ENCODE data around the gene FARSB. TPM values are rescaled to one million over a fixed set of nuclear protein-coding genes. Genes with fewer than 3 reads are reported as not detected.

Gene FARSB
- total RNA-seq, 1 experiment from 2014 or later, result 72.1 TPM

- no peak for DNase-seq (ENCODE audit: low spot score)
- Histone ChIP-seq H3K27me3 (replicated peaks; ENCODE audit: insufficient read depth, low read depth, low read length, poor library complexity) (no peaks in the 10 kb centered on the region), H3K9me3 (ENCODE audit: low read depth, low read length, poor library complexity, severe bottlenecking) (no peaks in the 10 kb centered on the region), H3K4me3 (ENCODE audit: low read depth, low read length, poor library complexity, severe bottlenecking) (no peak overlapping the region), H3K36me3 (ENCODE audit: insufficient read depth, low read length, poor library complexity, severe bottlenecking) (no peaks in the 10 kb centered on the region), H3K27ac (ENCODE audit: low read depth, low read length, poor library complexity, severe bottlenecking) (no peak overlapping the region), H3K4me1 (ENCODE audit: insufficient read depth, low read length, poor library complexity, severe bottlenecking) (no peaks in the 10 kb centered on the region)
- POLR2A ChIA-PET (ENCODE audit: low non-redundant PET), result no interaction called here
- intact Hi-C loops (cut with micrococcal nuclease; ENCODE audit: unreplicated experiment), result no loop called here
- no TSS peak for BruUV-seq (replicated peaks)
- CTCF ChIA-PET, result interaction anchor here (0.6 kb wide), 1 partner anchor 648 kb away, joined by 3 read pairs; no protein-coding TSS in a partner anchor
- TF ChIP-seq CTCF (conservative IDR thresholded peaks at IDR 0.05; ENCODE audit: low read depth, low read length), result no peak
- no peak for TF ChIP-seq EZH2 (IDR thresholded peaks at IDR 0.05; ENCODE audit: borderline replicate concordance, low read depth, low read length, poor library complexity, severe bottlenecking)
Observed at GRCh38 chr2:222683805-222684204, 27.9 kb upstream of the FARSB start.

- no peaks in the 10 kb centered on the region for H3K36me3 ChIP-seq (ENCODE audit: insufficient read depth, low read length, poor library complexity, severe bottlenecking)
- no peaks in the 10 kb centered on the region for H3K27me3 ChIP-seq (replicated peaks; ENCODE audit: insufficient read depth, low read depth, low read length, poor library complexity)
- no peak for TF ChIP-seq CTCF (conservative IDR thresholded peaks at IDR 0.05; ENCODE audit: low read depth, low read length)
- TF ChIP-seq EZH2 (IDR thresholded peaks at IDR 0.05; ENCODE audit: borderline replicate concordance, low read depth, low read length, poor library complexity, severe bottlenecking), result no peak
- peaks cover 7% of the 10 kb centered on the region for H3K4me1 ChIP-seq (ENCODE audit: insufficient read depth, low read length, poor library complexity, severe bottlenecking)
- BruUV-seq (replicated peaks), result no TSS peak
- no peak overlapping the region for H3K4me3 ChIP-seq (ENCODE audit: low read depth, low read length, poor library complexity, severe bottlenecking)
- no peaks in the 10 kb centered on the region for H3K9me3 ChIP-seq (ENCODE audit: low read depth, low read length, poor library complexity, severe bottlenecking)
- H3K27ac ChIP-seq (ENCODE audit: low read depth, low read length, poor library complexity, severe bottlenecking), result no peak overlapping the region
- ChIA-PET CTCF (no interaction called here), POLR2A (ENCODE audit: low non-redundant PET) (no interaction called here)
- peak; percentile 49 for DNase-seq (ENCODE audit: low spot score)
- intact Hi-C loops (cut with micrococcal nuclease; ENCODE audit: unreplicated experiment), result no loop called here
Observed at GRCh38 chr2:222677981-222678380, 22.1 kb upstream of the FARSB start.

GRCh38 chr2:222673883-222674282 lies 18.0 kb upstream of the FARSB start:
- H3K9me3 ChIP-seq (ENCODE audit: low read depth, low read length, poor library complexity, severe bottlenecking), result no peaks in the 10 kb centered on the region
- ChIA-PET CTCF (interaction anchor here (0.6 kb wide), 1 partner anchor 11 kb away, joined by 4 read pairs; no protein-coding TSS in a partner anchor), POLR2A (ENCODE audit: low non-redundant PET) (no interaction called here)
- H3K36me3 ChIP-seq (ENCODE audit: insufficient read depth, low read length, poor library complexity, severe bottlenecking), result no peaks in the 10 kb centered on the region
- H3K4me3 ChIP-seq (ENCODE audit: low read depth, low read length, poor library complexity, severe bottlenecking), result no peak overlapping the region
- H3K4me1 ChIP-seq (ENCODE audit: insufficient read depth, low read length, poor library complexity, severe bottlenecking), result peaks cover 7% of the 10 kb centered on the region
- no peak overlapping the region for H3K27ac ChIP-seq (ENCODE audit: low read depth, low read length, poor library complexity, severe bottlenecking)
- BruUV-seq (replicated peaks), result no TSS peak
- TF ChIP-seq EZH2 (IDR thresholded peaks at IDR 0.05; ENCODE audit: borderline replicate concordance, low read depth, low read length, poor library complexity, severe bottlenecking), result no peak
- intact Hi-C loops (cut with micrococcal nuclease; ENCODE audit: unreplicated experiment), result no loop called here
- DNase-seq (ENCODE audit: low spot score), result no peak
- H3K27me3 ChIP-seq (replicated peaks; ENCODE audit: insufficient read depth, low read depth, low read length, poor library complexity), result peaks cover 24% of the 10 kb centered on the region

GRCh38 chr2:222673273-222673672 lies 17.4 kb upstream of the FARSB start:
- Histone ChIP-seq H3K4me3 (ENCODE audit: low read depth, low read length, poor library complexity, severe bottlenecking) (no peak overlapping the region), H3K27ac (ENCODE audit: low read depth, low read length, poor library complexity, severe bottlenecking) (no peak overlapping the region), H3K4me1 (ENCODE audit: insufficient read depth, low read length, poor library complexity, severe bottlenecking) (peaks cover 7% of the 10 kb centered on the region), H3K9me3 (ENCODE audit: low read depth, low read length, poor library complexity, severe bottlenecking) (no peaks in the 10 kb centered on the region), H3K27me3 (replicated peaks; ENCODE audit: insufficient read depth, low read depth, low read length, poor library complexity) (peaks cover 24% of the 10 kb centered on the region), H3K36me3 (ENCODE audit: insufficient read depth, low read length, poor library complexity, severe bottlenecking) (no peaks in the 10 kb centered on the region)
- intact Hi-C loops (cut with micrococcal nuclease; ENCODE audit: unreplicated experiment), result no loop called here
- no TSS peak for BruUV-seq (replicated peaks)
- no peak for TF ChIP-seq EZH2 (IDR thresholded peaks at IDR 0.05; ENCODE audit: borderline replicate concordance, low read depth, low read length, poor library complexity, severe bottlenecking)
- no peak for TF ChIP-seq CTCF (conservative IDR thresholded peaks at IDR 0.05; ENCODE audit: low read depth, low read length)
- POLR2A ChIA-PET (ENCODE audit: low non-redundant PET), result no interaction called here
- no peak for DNase-seq (ENCODE audit: low spot score)
- CTCF ChIA-PET, result interaction anchor here (0.6 kb wide), 1 partner anchor 12 kb away, joined by 4 read pairs; no protein-coding TSS in a partner anchor
